Chondrocyte (in vitro differentiated cells): Measurements from ENCODE around the gene CFAP97D2. TPM values are rescaled to one million over a fixed set of nuclear protein-coding genes. Genes with fewer than 3 reads are reported as not detected.
A peak's percentile ranks its signal among the peaks of the same experiment; 100 is the strongest.

Source experiments
- DNase-seq: peaks from one replicate; pipeline ENCODE4 v3.0.0; 2021; ENCODE audit warnings: mixed read lengths, low spot score
- H3K27ac Mint-ChIP-seq: one replicate; pipeline ENCODE4 v1.8.0; 2021; ENCODE audit warnings: mild to moderate bottlenecking, moderate library complexity, mixed read lengths; ENCODE audit not compliant: unreplicated experiment
- H3K27me3 Mint-ChIP-seq: 2 replicates; pipeline ENCODE4 v1.8.0; 2021; ENCODE audit warnings: low read depth, mixed read lengths
- H3K36me3 Mint-ChIP-seq: 2 replicates; pipeline ENCODE4 v1.8.0; 2021; ENCODE audit warnings: low read depth, mixed read lengths
- H3K4me1 Mint-ChIP-seq: 2 replicates; pipeline ENCODE4 v1.8.0; 2021; ENCODE audit warnings: low read depth, mild to moderate bottlenecking, mixed read lengths
- H3K4me3 Mint-ChIP-seq: one replicate; pipeline ENCODE4 v1.8.0; 2021; ENCODE audit warnings: mild to moderate bottlenecking, moderate library complexity, mixed read lengths; ENCODE audit not compliant: unreplicated experiment
- H3K9me3 Mint-ChIP-seq: 2 replicates; pipeline ENCODE4 v1.8.0; 2021; ENCODE audit warnings: low read depth, mixed read lengths
- total RNA-seq: library from RNA; stranded (reverse); gene quantifications from 3 replicates; pipeline ENCODE4 v1.2.1, GENCODE V29; 2021
- TF ChIP-seq, protein P1 (sequence below): fragments of 200-600 bp; sonication (generic); IDR thresholded peaks from 2 replicates; pipeline ENCODE4 v1.5.0; 2021; ENCODE audit warnings: antibody characterized with exemption, mild to moderate bottlenecking, moderate library complexity

The CFAP97D2 gene
- total RNA-seq, 1 donor from 2014 or later: not detected

GRCh38 chr13:114151565-114152284 is 27.3 kb upstream of the CFAP97D2 start:
- TF ChIP-seq, protein P1, sequence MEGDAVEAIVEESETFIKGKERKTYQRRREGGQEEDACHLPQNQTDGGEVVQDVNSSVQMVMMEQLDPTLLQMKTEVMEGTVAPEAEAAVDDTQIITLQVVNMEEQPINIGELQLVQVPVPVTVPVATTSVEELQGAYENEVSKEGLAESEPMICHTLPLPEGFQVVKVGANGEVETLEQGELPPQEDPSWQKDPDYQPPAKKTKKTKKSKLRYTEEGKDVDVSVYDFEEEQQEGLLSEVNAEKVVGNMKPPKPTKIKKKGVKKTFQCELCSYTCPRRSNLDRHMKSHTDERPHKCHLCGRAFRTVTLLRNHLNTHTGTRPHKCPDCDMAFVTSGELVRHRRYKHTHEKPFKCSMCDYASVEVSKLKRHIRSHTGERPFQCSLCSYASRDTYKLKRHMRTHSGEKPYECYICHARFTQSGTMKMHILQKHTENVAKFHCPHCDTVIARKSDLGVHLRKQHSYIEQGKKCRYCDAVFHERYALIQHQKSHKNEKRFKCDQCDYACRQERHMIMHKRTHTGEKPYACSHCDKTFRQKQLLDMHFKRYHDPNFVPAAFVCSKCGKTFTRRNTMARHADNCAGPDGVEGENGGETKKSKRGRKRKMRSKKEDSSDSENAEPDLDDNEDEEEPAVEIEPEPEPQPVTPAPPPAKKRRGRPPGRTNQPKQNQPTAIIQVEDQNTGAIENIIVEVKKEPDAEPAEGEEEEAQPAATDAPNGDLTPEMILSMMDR: no peak
- no peak for DNase-seq
- peaks cover 19% of the 10 kb centered on the region for H3K4me1 Mint-ChIP-seq

GRCh38 chr13:114152285-114152645 is 26.8 kb upstream of the CFAP97D2 start:
- Mint-ChIP-seq H3K4me1 (peaks cover 19% of the 10 kb centered on the region), H3K27me3 (peaks cover 3% of the 10 kb centered on the region), H3K4me3 (no peak overlapping the region), H3K27ac (no peak overlapping the region), H3K36me3 (no peaks in the 10 kb centered on the region), H3K9me3 (peaks cover 3% of the 10 kb centered on the region)
- TF ChIP-seq, protein P1: no peak
- no peak for DNase-seq

More at GRCh38 chr13:114151565-114152284, 27.3 kb upstream of the CFAP97D2 start:
- no peaks in the 10 kb centered on the region for H3K36me3 Mint-ChIP-seq
- peaks cover 3% of the 10 kb centered on the region for H3K27me3 Mint-ChIP-seq
- H3K9me3 Mint-ChIP-seq: peaks cover 3% of the 10 kb centered on the region
- H3K27ac Mint-ChIP-seq: no peak overlapping the region
- H3K4me3 Mint-ChIP-seq: no peak overlapping the region

- peaks cover 3% of the 10 kb centered on the region for H3K9me3 Mint-ChIP-seq
- DNase-seq: no peak
- TF ChIP-seq, protein P1: no peak
- no peaks in the 10 kb centered on the region for H3K36me3 Mint-ChIP-seq
- peaks cover 3% of the 10 kb centered on the region for H3K27me3 Mint-ChIP-seq
- H3K4me1 Mint-ChIP-seq: peaks cover 19% of the 10 kb centered on the region
- H3K4me3 Mint-ChIP-seq: no peak overlapping the region
- H3K27ac Mint-ChIP-seq: peak overlapping the region; percentile 29
Measured at GRCh38 chr13:114152831-114153371, 26.2 kb upstream of the CFAP97D2 start.

GRCh38 chr13:114153485-114154080 is 25.5 kb upstream of the CFAP97D2 start:
- Mint-ChIP-seq H3K27me3 (peaks cover 3% of the 10 kb centered on the region), H3K27ac (peak overlapping the region; percentile 29), H3K4me1 (peaks cover 19% of the 10 kb centered on the region), H3K9me3 (peaks cover 3% of the 10 kb centered on the region), H3K36me3 (no peaks in the 10 kb centered on the region), H3K4me3 (no peak overlapping the region)
- DNase-seq: no peak
- TF ChIP-seq, protein P1: no peak

GRCh38 chr13:114154476-114154875 is 24.6 kb upstream of the CFAP97D2 start:
- DNase-seq: no peak
- H3K4me3 Mint-ChIP-seq: no peak overlapping the region
- H3K27me3 Mint-ChIP-seq: peaks cover 1% of the 10 kb centered on the region
- TF ChIP-seq, protein P1: no peak
- peaks cover 19% of the 10 kb centered on the region for H3K4me1 Mint-ChIP-seq
- H3K9me3 Mint-ChIP-seq: peaks cover 3% of the 10 kb centered on the region
- H3K36me3 Mint-ChIP-seq: no peaks in the 10 kb centered on the region
- no peak overlapping the region for H3K27ac Mint-ChIP-seq
